Activated CD8-positive, alpha-beta T cell treated with anti-CD3 and anti-CD28 coated beads, Interleukin-2, amount 10 ng/mL, durations not matched to agents 7 days and 5 days (primary cell): ENCODE data around the gene CCDC172. TPM values are rescaled to one million over a fixed set of nuclear protein-coding genes. Genes with fewer than 3 reads are reported as not detected.
A peak's percentile ranks its signal among the peaks of the same experiment; 100 is the strongest.

Source experiments
- ATAC-seq: fragments of 150-1000 bp; cut with Tn5 transposase; one replicate; pipeline ENCODE4 v1.10.0; 2021; ENCODE audit warnings: moderate library complexity
- CTCF ChIA-PET: fragments of 350-600 bp; sonication (Branson Sonifier 250); formaldehyde crosslinking; loops from one replicate; lab custom pipeline; 2021; ENCODE audit warnings: antibody characterized with exemption; lab: Charles Lee
- POLR2A ChIA-PET: fragments of 350-600 bp; sonication (Branson Sonifier 250); formaldehyde crosslinking; loops from one replicate; lab custom pipeline; 2021; ENCODE audit warnings: antibody characterized with exemption; lab: Charles Lee
- DNase-seq: peaks from one replicate; pipeline ENCODE4 v3.0.0-alpha.2; 2020
- H3K27ac Mint-ChIP-seq: one replicate; pipeline ENCODE4 v1.8.0; 2021; ENCODE audit warnings: mild to moderate bottlenecking, mixed read lengths
- H3K27me3 Mint-ChIP-seq: one replicate; pipeline ENCODE4 v1.8.0; 2021; ENCODE audit warnings: low read depth, mixed read lengths
- H3K36me3 Mint-ChIP-seq: one replicate; pipeline ENCODE4 v1.8.0; 2021; ENCODE audit warnings: low read depth, mixed read lengths
- H3K4me1 Mint-ChIP-seq: one replicate; pipeline ENCODE4 v1.8.0; 2021; ENCODE audit warnings: low read depth, mixed read lengths
- H3K4me3 Mint-ChIP-seq: one replicate; pipeline ENCODE4 v1.8.0; 2021; ENCODE audit warnings: mild to moderate bottlenecking, mixed read lengths
- H3K9me3 Mint-ChIP-seq: one replicate; pipeline ENCODE4 v1.8.0; 2022; ENCODE audit warnings: mixed read lengths; ENCODE audit not compliant: insufficient read depth
- total RNA-seq, 2 experiments: library from RNA; stranded (reverse); gene quantifications; one replicate each; pipeline ENCODE4 v1.2.3, GENCODE V29; 2021

The CCDC172 gene
- total RNA-seq, result not detected

GRCh38 chr10:116324227-116324950, at the start of gene CCDC172:
Gene CCDC172 (plus strand): TSS chr10:116324448. CDS start chr10:116325012, 564 bp downstream.
- ATAC-seq (no peak), DNase-seq (no peak)
- Mint-ChIP-seq H3K4me1 (no peaks in the 10 kb centered on the region), H3K27ac (no peak within 1 kb of the TSS), H3K9me3 (no peaks in the 10 kb centered on the region), H3K4me3 (no peak within 1 kb of the TSS), H3K36me3 (no peaks in the 10 kb centered on the region), H3K27me3 (peaks cover 2% of the 10 kb centered on the region)
- CTCF ChIA-PET, result no interaction called here
- POLR2A ChIA-PET, result no interaction called here

- ATAC-seq, result no peak
- DNase-seq, result no peak
- Mint-ChIP-seq H3K9me3 (no peaks in the 10 kb centered on the region), H3K4me1 (peaks cover 11% of the 10 kb centered on the region), H3K27ac (no peak overlapping the region), H3K27me3 (peaks cover 37% of the 10 kb centered on the region), H3K36me3 (peaks cover 4% of the 10 kb centered on the region), H3K4me3 (no peak overlapping the region)
- POLR2A ChIA-PET, result interaction anchor here (1.3 kb wide), 1 partner anchor 11 kb away, joined by 3 read pairs; no protein-coding TSS in a partner anchor
- CTCF ChIA-PET, result no interaction called here
Observed at GRCh38 chr10:116276981-116277380, 47.3 kb upstream of the CCDC172 start.

- ChIA-PET CTCF (no interaction called here), POLR2A (no interaction called here)
- no peak overlapping the region for H3K27ac Mint-ChIP-seq
- no peak for ATAC-seq
- no peaks in the 10 kb centered on the region for H3K36me3 Mint-ChIP-seq
- no peak for DNase-seq
- H3K27me3 Mint-ChIP-seq, result peaks cover 27% of the 10 kb centered on the region
- no peak overlapping the region for H3K4me3 Mint-ChIP-seq
- peaks cover 3% of the 10 kb centered on the region for H3K4me1 Mint-ChIP-seq
- no peaks in the 10 kb centered on the region for H3K9me3 Mint-ChIP-seq
Observed at GRCh38 chr10:116278846-116279245, 45.4 kb upstream of the CCDC172 start.

- no peaks in the 10 kb centered on the region for H3K36me3 Mint-ChIP-seq
- H3K27me3 Mint-ChIP-seq, result peaks cover 13% of the 10 kb centered on the region
- no peak overlapping the region for H3K27ac Mint-ChIP-seq
- CTCF ChIA-PET, result interaction anchor here (0.6 kb wide), 1 partner anchor 51 kb away, joined by 3 read pairs; no protein-coding TSS in a partner anchor
- ATAC-seq (no peak), DNase-seq (no peak)
- no peaks in the 10 kb centered on the region for H3K9me3 Mint-ChIP-seq
- POLR2A ChIA-PET, result no interaction called here
- no peak overlapping the region for H3K4me3 Mint-ChIP-seq
- H3K4me1 Mint-ChIP-seq, result peaks cover 3% of the 10 kb centered on the region
Observed at GRCh38 chr10:116281775-116282174, 42.5 kb upstream of the CCDC172 start.

- H3K27ac Mint-ChIP-seq, result no peak overlapping the region
- H3K4me3 Mint-ChIP-seq, result no peak overlapping the region
- CTCF ChIA-PET, result interaction anchor here (0.7 to 1.7 kb wide), 2 partner anchors 11 to 580 kb away, joined by 3 to 4 read pairs; no protein-coding TSS in a partner anchor
- ATAC-seq, result no peak
- POLR2A ChIA-PET, result no interaction called here
- H3K36me3 Mint-ChIP-seq, result no peaks in the 10 kb centered on the region
- H3K4me1 Mint-ChIP-seq, result peaks cover 6% of the 10 kb centered on the region
- no peak for DNase-seq
- peaks cover 6% of the 10 kb centered on the region for H3K27me3 Mint-ChIP-seq
- H3K9me3 Mint-ChIP-seq, result no peaks in the 10 kb centered on the region
Observed at GRCh38 chr10:116286626-116287200, 37.5 kb upstream of the CCDC172 start.

- Mint-ChIP-seq H3K27me3 (peaks cover 6% of the 10 kb centered on the region), H3K27ac (no peak overlapping the region), H3K4me1 (peaks cover 6% of the 10 kb centered on the region), H3K4me3 (no peak overlapping the region), H3K36me3 (no peaks in the 10 kb centered on the region), H3K9me3 (no peaks in the 10 kb centered on the region)
- ATAC-seq, result no peak
- POLR2A ChIA-PET, result interaction anchor here (1.4 kb wide), 1 partner anchor 11 kb away, joined by 3 read pairs; no protein-coding TSS in a partner anchor
- DNase-seq, result peak; percentile 44
- CTCF ChIA-PET, result interaction anchor here (1.0 to 1.7 kb wide), 4 partner anchors 9 to 582 kb away, joined by 3 to 4 read pairs (median 4); no protein-coding TSS in a partner anchor
Observed at GRCh38 chr10:116287906-116288501, 36.2 kb upstream of the CCDC172 start.

GRCh38 chr10:116289652-116290051, 34.6 kb upstream of the CCDC172 start:
- CTCF ChIA-PET, result no interaction called here
- DNase-seq, result no peak

GRCh38 chr10:116292493-116292892, 31.8 kb upstream of the CCDC172 start:
- CTCF ChIA-PET, result no interaction called here
- H3K4me3 Mint-ChIP-seq, result no peak overlapping the region
- no peaks in the 10 kb centered on the region for H3K36me3 Mint-ChIP-seq
- no peaks in the 10 kb centered on the region for H3K27me3 Mint-ChIP-seq
- no peaks in the 10 kb centered on the region for H3K9me3 Mint-ChIP-seq
- ATAC-seq (no peak), DNase-seq (no peak)
- H3K4me1 Mint-ChIP-seq, result no peaks in the 10 kb centered on the region
- no peak overlapping the region for H3K27ac Mint-ChIP-seq
- POLR2A ChIA-PET, result no interaction called here

More at GRCh38 chr10:116289652-116290051, 34.6 kb upstream of the CCDC172 start:
- Mint-ChIP-seq H3K4me3 (no peak overlapping the region), H3K27ac (no peak overlapping the region), H3K27me3 (peaks cover 6% of the 10 kb centered on the region), H3K9me3 (no peaks in the 10 kb centered on the region), H3K36me3 (no peaks in the 10 kb centered on the region), H3K4me1 (peaks cover 6% of the 10 kb centered on the region)
- ATAC-seq, result no peak
- POLR2A ChIA-PET, result no interaction called here

- DNase-seq, result no peak
- Mint-ChIP-seq H3K4me1 (no peaks in the 10 kb centered on the region), H3K36me3 (no peaks in the 10 kb centered on the region), H3K4me3 (no peak overlapping the region), H3K9me3 (no peaks in the 10 kb centered on the region), H3K27me3 (no peaks in the 10 kb centered on the region), H3K27ac (no peak overlapping the region)
- no peak for ATAC-seq
- CTCF ChIA-PET, result no interaction called here
- POLR2A ChIA-PET, result no interaction called here
Observed at GRCh38 chr10:116296291-116296721, 27.9 kb upstream of the CCDC172 start.

- Mint-ChIP-seq H3K36me3 (no peaks in the 10 kb centered on the region), H3K4me1 (no peaks in the 10 kb centered on the region), H3K27ac (no peak overlapping the region), H3K4me3 (no peak overlapping the region), H3K9me3 (no peaks in the 10 kb centered on the region), H3K27me3 (no peaks in the 10 kb centered on the region)
- ATAC-seq (no peak), DNase-seq (no peak)
- ChIA-PET POLR2A (no interaction called here), CTCF (interaction anchor here (0.5 kb wide), 1 partner anchor 191 kb away, joined by 4 read pairs; no protein-coding TSS in a partner anchor)
Observed at GRCh38 chr10:116298586-116298985, 25.7 kb upstream of the CCDC172 start.

- Mint-ChIP-seq H3K27me3 (no peaks in the 10 kb centered on the region), H3K9me3 (no peaks in the 10 kb centered on the region), H3K36me3 (no peaks in the 10 kb centered on the region), H3K27ac (no peak overlapping the region), H3K4me1 (no peaks in the 10 kb centered on the region), H3K4me3 (no peak overlapping the region)
- DNase-seq, result no peak
- CTCF ChIA-PET, result no interaction called here
- POLR2A ChIA-PET, result no interaction called here
- no peak for ATAC-seq
Observed at GRCh38 chr10:116300542-116300941, 23.7 kb upstream of the CCDC172 start.

- ATAC-seq (no peak), DNase-seq (no peak)
- H3K4me1 Mint-ChIP-seq, result no peaks in the 10 kb centered on the region
- no peaks in the 10 kb centered on the region for H3K9me3 Mint-ChIP-seq
- H3K4me3 Mint-ChIP-seq, result no peak overlapping the region
- no peak overlapping the region for H3K27ac Mint-ChIP-seq
- POLR2A ChIA-PET, result no interaction called here
- CTCF ChIA-PET, result no interaction called here
- no peaks in the 10 kb centered on the region for H3K27me3 Mint-ChIP-seq
- H3K36me3 Mint-ChIP-seq, result no peaks in the 10 kb centered on the region
Observed at GRCh38 chr10:116304923-116305322, 19.3 kb upstream of the CCDC172 start.
